GM23248 (cell line): ENCODE results near the gene SLC44A4. TPM values are rescaled to one million over a fixed set of nuclear protein-coding genes. Genes with fewer than 3 reads are reported as not detected.
"Not testable (repeated sequence)": the region's sequence is repeated elsewhere in the genome, so short reads cannot be mapped to it uniquely, and the experiment has no call there.

Source experiments
- DNase-seq: peaks from one replicate; pipeline ENCODE4 v3.0.0-alpha.2; 2015
- H2AFZ ChIP-seq: fragments of 200-600 bp; sonication (generic); 2 replicates; pipeline ENCODE4 v1.6.1; 2016; ENCODE audit warnings: antibody characterized with exemption
- H3F3A ChIP-seq: fragments of 200-600 bp; sonication (generic); 2 replicates; pipeline ENCODE4 v1.6.1; 2016; ENCODE audit warnings: mild to moderate bottlenecking, antibody characterized with exemption, mixed run types; ENCODE audit not compliant: insufficient read depth
- H3K27ac ChIP-seq: fragments of 200-600 bp; sonication (generic); 2 replicates; pipeline ENCODE4 v1.5.1; 2016; ENCODE audit warnings: mild to moderate bottlenecking
- H3K27me3 ChIP-seq: fragments of 200-600 bp; sonication (generic); replicated peaks from 2 replicates; pipeline ENCODE4 v1.6.1; 2016; ENCODE audit warnings: mild to moderate bottlenecking; ENCODE audit not compliant: insufficient read depth
- H3K36me3 ChIP-seq: fragments of 200-600 bp; sonication (generic); 2 replicates; pipeline ENCODE4 v1.6.1; 2016; ENCODE audit warnings: low read depth, mild to moderate bottlenecking
- H3K4me1 ChIP-seq: fragments of 200-600 bp; sonication (generic); 2 replicates; pipeline ENCODE4 v1.6.1; 2016; ENCODE audit warnings: mild to moderate bottlenecking; ENCODE audit not compliant: insufficient read depth
- H3K4me2 ChIP-seq: fragments of 200-600 bp; sonication (generic); one replicate; pipeline ENCODE4 v1.6.1; 2016; ENCODE audit warnings: mild to moderate bottlenecking; ENCODE audit not compliant: unreplicated experiment
- H3K4me3 ChIP-seq: fragments of 200-600 bp; sonication (generic); 2 replicates; pipeline ENCODE4 v1.5.1; 2016; ENCODE audit warnings: mild to moderate bottlenecking
- H3K79me2 ChIP-seq: fragments of 200-600 bp; sonication (generic); 2 replicates; pipeline ENCODE4 v1.6.1; 2016; ENCODE audit warnings: mild to moderate bottlenecking; ENCODE audit not compliant: insufficient read depth
- H3K9ac ChIP-seq: fragments of 200-600 bp; sonication (generic); 2 replicates; pipeline ENCODE4 v1.6.1; 2016; ENCODE audit warnings: mild to moderate bottlenecking
- H3K9me2 ChIP-seq: fragments of 200-600 bp; sonication (generic); 2 replicates; pipeline ENCODE4 v1.6.1; 2016; ENCODE audit warnings: mixed run types, mild to moderate bottlenecking, moderate library complexity; ENCODE audit not compliant: insufficient read depth
- H3K9me3 ChIP-seq: fragments of 200-600 bp; sonication (generic); one replicate; pipeline ENCODE4 v1.6.1; 2017; ENCODE audit warnings: low read depth
- H4K20me1 ChIP-seq: fragments of 200-600 bp; sonication (generic); 2 replicates; pipeline ENCODE4 v1.6.0; 2016; ENCODE audit not compliant: insufficient read depth
- EZH2 ChIP-seq: fragments of 200-600 bp; sonication (generic); IDR thresholded peaks from 2 replicates; pipeline ENCODE4 v1.6.1; 2018; ENCODE audit warnings: antibody characterized with exemption, mild to moderate bottlenecking; ENCODE audit not compliant: insufficient read depth, poor library complexity, severe bottlenecking
- EZH2phosphoT487 ChIP-seq: fragments of 200-600 bp; sonication (generic); IDR thresholded peaks from 2 replicates; pipeline ENCODE4 v1.6.1; 2018; ENCODE audit warnings: antibody characterized with exemption, moderate library complexity, mild to moderate bottlenecking, low read depth; ENCODE audit not compliant: insufficient read depth
- WGBS, 2 experiments: methylation state at CpG; one replicate each; pipeline ENCODE4 v1.1.6; 2015 to 2017; ENCODE audit warnings: low lambda C conversion rate in 2 of 2, low coverage in 1 of 2; ENCODE audit errors: missing lambda C conversion rate in 2 of 2; 5-methylcytosine and 5-hydroxymethylcytosine counted together
- in situ Hi-C: fragments of 300-500 bp; cut with MboI; formaldehyde crosslinking; loops from 2 replicates; pipeline ENCODE4 v1.15.0; 2020
- polyA plus RNA-seq: library from polyadenylated mRNA; unstranded; fragments of >200 nt; fragmentation: Nextera tagmentation; extraction: Ambion mirVana; gene quantifications from 2 replicates; pipeline ENCODE4 v1.2.1, GENCODE V29; 2016
- total RNA-seq: library from RNA; depleted of rRNA; stranded (reverse); fragments of >200 nt; shearing (Covaris generic); gene quantifications from 2 replicates; pipeline ENCODE4 v1.2.3, GENCODE V29; 2014

SLC44A4 gene
- total and polyA plus RNA-seq, 2 experiments from 2014 or later, result not detected

GRCh38 chr6:31907158-31907813 is 28.5 kb upstream of the SLC44A4 start:
- H3K27ac ChIP-seq, result 0 out of 2 replicates have a peak overlapping the region, but pooled peaks have one; percentile 31
- no peaks in the 10 kb centered on the region for H3K27me3 ChIP-seq
- no peaks in the 10 kb centered on the region for H3K9me2 ChIP-seq
- H2AFZ ChIP-seq, result no peak overlapping the region
- TF ChIP-seq EZH2, result no peak
- no peak for TF ChIP-seq EZH2phosphoT487
- no peaks in the 10 kb centered on the region for H3K36me3 ChIP-seq
- H3K79me2 ChIP-seq, result no peaks in the 10 kb centered on the region
- peaks cover 49% of the 10 kb centered on the region for H3K4me1 ChIP-seq
- DNase-seq, result peak; percentile 87
- no peak overlapping the region for H3K4me3 ChIP-seq
- in situ Hi-C loops, result no loop called here
- no peaks in the 10 kb centered on the region for H4K20me1 ChIP-seq
- no peaks in the 10 kb centered on the region for H3K9me3 ChIP-seq
- no peak overlapping the region for H3K4me2 ChIP-seq
- peaks cover 25% of the 10 kb centered on the region for H3F3A ChIP-seq
- no peak overlapping the region for H3K9ac ChIP-seq
- WGBS, 2 experiments, result 26% methylated on average over 7 of the region's 7 CpGs

- H2AFZ ChIP-seq, H3K9me2 ChIP-seq, H3K79me2 ChIP-seq, DNase-seq, H3K27ac ChIP-seq, H3K4me3 ChIP-seq, H4K20me1 ChIP-seq, in situ Hi-C loops, H3K27me3 ChIP-seq, H3K4me2 ChIP-seq, H3K9ac ChIP-seq, H3K36me3 ChIP-seq, H3K9me3 ChIP-seq: not testable (repeated sequence)
- Histone ChIP-seq H3K4me1 (peaks cover 44% of the 10 kb centered on the region), H3F3A (peaks cover 25% of the 10 kb centered on the region)
- WGBS, 2 experiments, result 79% methylated on average over 8 of the region's 8 CpGs
Measured at GRCh38 chr6:31906727-31907126, 27.9 kb upstream of the SLC44A4 start.

GRCh38 chr6:31906122-31906521 is 27.3 kb upstream of the SLC44A4 start:
- no peak overlapping the region for H2AFZ ChIP-seq
- no peak overlapping the region for H3K9ac ChIP-seq
- H4K20me1 ChIP-seq, result no peaks in the 10 kb centered on the region
- DNase-seq, result no peak
- no peaks in the 10 kb centered on the region for H3K9me2 ChIP-seq
- TF ChIP-seq EZH2phosphoT487 (no peak), EZH2 (no peak)
- H3K27ac ChIP-seq, result no peak overlapping the region
- no peaks in the 10 kb centered on the region for H3K79me2 ChIP-seq
- no peaks in the 10 kb centered on the region for H3K27me3 ChIP-seq
- peaks cover 41% of the 10 kb centered on the region for H3K4me1 ChIP-seq
- WGBS, 2 experiments, result 38 to 41% methylated on average over 4 of the region's 4 CpGs
- in situ Hi-C loops, result no loop called here
- no peak overlapping the region for H3K4me2 ChIP-seq
- peaks cover 25% of the 10 kb centered on the region for H3F3A ChIP-seq
- no peak overlapping the region for H3K4me3 ChIP-seq
- no peaks in the 10 kb centered on the region for H3K9me3 ChIP-seq
- no peaks in the 10 kb centered on the region for H3K36me3 ChIP-seq

GRCh38 chr6:31905041-31905440 is 26.2 kb upstream of the SLC44A4 start:
- WGBS, 2 experiments, result 100% methylated on average over 1 of the region's 1 CpG
- Histone ChIP-seq H3K4me1 (peaks cover 33% of the 10 kb centered on the region), H3K9me3 (no peaks in the 10 kb centered on the region), H3K27ac (no peak overlapping the region), H3K36me3 (no peaks in the 10 kb centered on the region), H4K20me1 (no peaks in the 10 kb centered on the region), H3F3A (peaks cover 17% of the 10 kb centered on the region), H3K9me2 (no peaks in the 10 kb centered on the region), H2AFZ (no peak overlapping the region), H3K27me3 (no peaks in the 10 kb centered on the region), H3K9ac (no peak overlapping the region), H3K4me3 (no peak overlapping the region), H3K79me2 (no peaks in the 10 kb centered on the region), H3K4me2 (no peak overlapping the region)
- TF ChIP-seq EZH2phosphoT487, result no peak
- TF ChIP-seq EZH2, result no peak
- DNase-seq, result no peak
- in situ Hi-C loops, result no loop called here

- in situ Hi-C loops, result no loop called here
- Histone ChIP-seq H4K20me1 (no peaks in the 10 kb centered on the region), H3K27ac (no peak overlapping the region), H3K9me2 (no peaks in the 10 kb centered on the region), H3K4me2 (no peak overlapping the region), H3K4me3 (no peak overlapping the region), H3K36me3 (no peaks in the 10 kb centered on the region), H2AFZ (no peak overlapping the region), H3K9me3 (no peaks in the 10 kb centered on the region), H3K27me3 (no peaks in the 10 kb centered on the region), H3K9ac (no peak overlapping the region), H3K4me1 (peaks cover 23% of the 10 kb centered on the region), H3K79me2 (0 out of 2 replicates have a peak, but pooled peaks cover under 1% of the 10 kb centered on the region), H3F3A (peaks cover 9% of the 10 kb centered on the region)
- TF ChIP-seq EZH2 (no peak), EZH2phosphoT487 (no peak)
- DNase-seq, result no peak
- WGBS, 2 experiments, result 90 to 96% methylated on average over 3 of the region's 3 CpGs
Measured at GRCh38 chr6:31903957-31904356, 25.2 kb upstream of the SLC44A4 start.
